SK-N-SH treated with all-trans-retinoic acid at 6 μM for 48 hours (cell line): ENCODE results near the gene CNGA3.

Experiments
- ATAC-seq: fragments of 200-7000 bp; cut with Tn5 transposase; 3 replicates; pipeline ENCODE4 v1.9.1; 2020; ENCODE audit warnings: mild to moderate bottlenecking, moderate library complexity
- ARNTL ChIP-seq: fragments of 450-650 bp; formaldehyde crosslinking; IDR thresholded peaks from 2 replicates; pipeline ENCODE4 v1.5.0; 2020; ENCODE audit warnings: low read depth, mild to moderate bottlenecking, moderate library complexity, borderline replicate concordance
- BACH2 ChIP-seq: fragments of 250-450 bp; sonication (Bioruptor Pico); IDR thresholded peaks from 2 replicates; pipeline ENCODE4 v1.9.0; 2021; ENCODE audit warnings: mild to moderate bottlenecking, borderline replicate concordance
- CSDC2 ChIP-seq: fragments of 250-450 bp; sonication (Bioruptor Pico); IDR thresholded peaks from 2 replicates; pipeline ENCODE4 v1.5.0; 2020; ENCODE audit warnings: mild to moderate bottlenecking, moderate library complexity
- GLIS3 ChIP-seq: fragments of 250-450 bp; sonication (Bioruptor Pico); IDR thresholded peaks from 2 replicates; pipeline ENCODE4 v1.5.0; 2020; ENCODE audit warnings: mild to moderate bottlenecking, moderate library complexity
- OSR1 ChIP-seq: fragments of 250-450 bp; sonication (Bioruptor Pico); IDR thresholded peaks from 2 replicates; pipeline ENCODE4 v1.8.0; 2022; ENCODE audit warnings: moderate library complexity, mild to moderate bottlenecking, inconsistent platforms
- PATZ1 ChIP-seq: fragments of 250-450 bp; sonication (Bioruptor Pico); IDR thresholded peaks from 2 replicates; pipeline ENCODE4 v1.8.0; 2020; ENCODE audit warnings: mild to moderate bottlenecking, moderate library complexity, borderline replicate concordance
- POU6F1 ChIP-seq: fragments of 250-450 bp; sonication (Bioruptor Pico); IDR thresholded peaks from 2 replicates; pipeline ENCODE4 v1.8.0; 2021; ENCODE audit warnings: low read depth, mild to moderate bottlenecking, moderate library complexity, borderline replicate concordance
- RARB ChIP-seq: fragments of 250-450 bp; sonication (Bioruptor Pico); IDR thresholded peaks from 2 replicates; pipeline ENCODE4 v1.8.0; 2021; ENCODE audit warnings: mild to moderate bottlenecking, moderate library complexity
- SNAI2 ChIP-seq: fragments of 250-450 bp; sonication (Bioruptor Pico); IDR thresholded peaks from 2 replicates; pipeline ENCODE4 v1.5.0; 2020; ENCODE audit warnings: mild to moderate bottlenecking, moderate library complexity
- TCF4 ChIP-seq: fragments of 250-450 bp; sonication (Bioruptor Pico); IDR thresholded peaks from 2 replicates; pipeline ENCODE4 v1.8.0; 2021; ENCODE audit warnings: mild to moderate bottlenecking, moderate library complexity, borderline replicate concordance
- TOX ChIP-seq: fragments of 250-450 bp; sonication (Bioruptor Pico); IDR thresholded peaks from 2 replicates; pipeline ENCODE4 v1.8.0; 2021; ENCODE audit warnings: mild to moderate bottlenecking, moderate library complexity, borderline replicate concordance
- ZFP3 ChIP-seq: fragments of 250-450 bp; sonication (Bioruptor Pico); IDR thresholded peaks from 2 replicates; pipeline ENCODE4 v1.5.0; 2020; ENCODE audit warnings: mild to moderate bottlenecking, moderate library complexity
- ZFP30 ChIP-seq: fragments of 450-650 bp; formaldehyde crosslinking; IDR thresholded peaks from 2 replicates; pipeline ENCODE4 v1.5.0; 2022; ENCODE audit warnings: mild to moderate bottlenecking, moderate library complexity
- ZNF565 ChIP-seq: fragments of 450-650 bp; formaldehyde crosslinking; conservative IDR thresholded peaks from 2 replicates; pipeline ENCODE4 v1.5.0; 2020; ENCODE audit warnings: low read depth, mild to moderate bottlenecking, moderate library complexity
- ZNF70 ChIP-seq: fragments of 450-650 bp; formaldehyde crosslinking; IDR thresholded peaks from 2 replicates; pipeline ENCODE4 v1.5.0; 2020; ENCODE audit warnings: mild to moderate bottlenecking, moderate library complexity
- ZNF8 ChIP-seq: fragments of 450-650 bp; formaldehyde crosslinking; IDR thresholded peaks from 2 replicates; pipeline ENCODE4 v1.5.0; 2020; ENCODE audit warnings: mild to moderate bottlenecking, moderate library complexity
- TF ChIP-seq, protein P1 (sequence below): fragments of 250-450 bp; sonication (Bioruptor Pico); IDR thresholded peaks from 2 replicates; pipeline ENCODE4 v1.5.0; 2020; ENCODE audit warnings: mild to moderate bottlenecking, moderate library complexity
- TF ChIP-seq, protein P2 (sequence below): fragments of 250-450 bp; sonication (Bioruptor Pico); IDR thresholded peaks from 2 replicates; pipeline ENCODE4 v1.5.1; 2020; ENCODE audit warnings: low read depth, mild to moderate bottlenecking, moderate library complexity
- TF ChIP-seq, protein P3 (sequence below): fragments of 250-450 bp; sonication (Bioruptor Pico); IDR thresholded peaks from 2 replicates; pipeline ENCODE4 v1.5.1; 2021; ENCODE audit warnings: mild to moderate bottlenecking, moderate library complexity

CNGA3 gene

GRCh38 chr2:98388601-98389250, 42.5 kb downstream of the CNGA3 start (continued):
- TF ChIP-seq, protein P1, sequence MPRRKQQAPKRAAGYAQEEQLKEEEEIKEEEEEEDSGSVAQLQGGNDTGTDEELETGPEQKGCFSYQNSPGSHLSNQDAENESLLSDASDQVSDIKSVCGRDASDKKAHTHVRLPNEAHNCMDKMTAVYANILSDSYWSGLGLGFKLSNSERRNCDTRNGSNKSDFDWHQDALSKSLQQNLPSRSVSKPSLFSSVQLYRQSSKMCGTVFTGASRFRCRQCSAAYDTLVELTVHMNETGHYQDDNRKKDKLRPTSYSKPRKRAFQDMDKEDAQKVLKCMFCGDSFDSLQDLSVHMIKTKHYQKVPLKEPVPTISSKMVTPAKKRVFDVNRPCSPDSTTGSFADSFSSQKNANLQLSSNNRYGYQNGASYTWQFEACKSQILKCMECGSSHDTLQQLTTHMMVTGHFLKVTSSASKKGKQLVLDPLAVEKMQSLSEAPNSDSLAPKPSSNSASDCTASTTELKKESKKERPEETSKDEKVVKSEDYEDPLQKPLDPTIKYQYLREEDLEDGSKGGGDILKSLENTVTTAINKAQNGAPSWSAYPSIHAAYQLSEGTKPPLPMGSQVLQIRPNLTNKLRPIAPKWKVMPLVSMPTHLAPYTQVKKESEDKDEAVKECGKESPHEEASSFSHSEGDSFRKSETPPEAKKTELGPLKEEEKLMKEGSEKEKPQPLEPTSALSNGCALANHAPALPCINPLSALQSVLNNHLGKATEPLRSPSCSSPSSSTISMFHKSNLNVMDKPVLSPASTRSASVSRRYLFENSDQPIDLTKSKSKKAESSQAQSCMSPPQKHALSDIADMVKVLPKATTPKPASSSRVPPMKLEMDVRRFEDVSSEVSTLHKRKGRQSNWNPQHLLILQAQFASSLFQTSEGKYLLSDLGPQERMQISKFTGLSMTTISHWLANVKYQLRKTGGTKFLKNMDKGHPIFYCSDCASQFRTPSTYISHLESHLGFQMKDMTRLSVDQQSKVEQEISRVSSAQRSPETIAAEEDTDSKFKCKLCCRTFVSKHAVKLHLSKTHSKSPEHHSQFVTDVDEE (CRISPR knock-in tag): no peak
- TF ChIP-seq, protein P2, sequence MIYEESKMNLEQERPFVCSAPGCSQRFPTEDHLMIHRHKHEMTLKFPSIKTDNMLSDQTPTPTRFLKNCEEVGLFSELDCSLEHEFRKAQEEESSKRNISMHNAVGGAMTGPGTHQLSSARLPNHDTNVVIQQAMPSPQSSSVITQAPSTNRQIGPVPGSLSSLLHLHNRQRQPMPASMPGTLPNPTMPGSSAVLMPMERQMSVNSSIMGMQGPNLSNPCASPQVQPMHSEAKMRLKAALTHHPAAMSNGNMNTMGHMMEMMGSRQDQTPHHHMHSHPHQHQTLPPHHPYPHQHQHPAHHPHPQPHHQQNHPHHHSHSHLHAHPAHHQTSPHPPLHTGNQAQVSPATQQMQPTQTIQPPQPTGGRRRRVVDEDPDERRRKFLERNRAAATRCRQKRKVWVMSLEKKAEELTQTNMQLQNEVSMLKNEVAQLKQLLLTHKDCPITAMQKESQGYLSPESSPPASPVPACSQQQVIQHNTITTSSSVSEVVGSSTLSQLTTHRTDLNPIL (CRISPR knock-in tag): no peak
- TF ChIP-seq ZNF8: no peak

GRCh38 chr2:98389251-98389605, 43.0 kb downstream of the CNGA3 start:
- TF ChIP-seq POU6F1 (CRISPR knock-in tag) (no peak), ZFP3 (CRISPR knock-in tag) (no peak)
- ATAC-seq: no peak

DNA sequence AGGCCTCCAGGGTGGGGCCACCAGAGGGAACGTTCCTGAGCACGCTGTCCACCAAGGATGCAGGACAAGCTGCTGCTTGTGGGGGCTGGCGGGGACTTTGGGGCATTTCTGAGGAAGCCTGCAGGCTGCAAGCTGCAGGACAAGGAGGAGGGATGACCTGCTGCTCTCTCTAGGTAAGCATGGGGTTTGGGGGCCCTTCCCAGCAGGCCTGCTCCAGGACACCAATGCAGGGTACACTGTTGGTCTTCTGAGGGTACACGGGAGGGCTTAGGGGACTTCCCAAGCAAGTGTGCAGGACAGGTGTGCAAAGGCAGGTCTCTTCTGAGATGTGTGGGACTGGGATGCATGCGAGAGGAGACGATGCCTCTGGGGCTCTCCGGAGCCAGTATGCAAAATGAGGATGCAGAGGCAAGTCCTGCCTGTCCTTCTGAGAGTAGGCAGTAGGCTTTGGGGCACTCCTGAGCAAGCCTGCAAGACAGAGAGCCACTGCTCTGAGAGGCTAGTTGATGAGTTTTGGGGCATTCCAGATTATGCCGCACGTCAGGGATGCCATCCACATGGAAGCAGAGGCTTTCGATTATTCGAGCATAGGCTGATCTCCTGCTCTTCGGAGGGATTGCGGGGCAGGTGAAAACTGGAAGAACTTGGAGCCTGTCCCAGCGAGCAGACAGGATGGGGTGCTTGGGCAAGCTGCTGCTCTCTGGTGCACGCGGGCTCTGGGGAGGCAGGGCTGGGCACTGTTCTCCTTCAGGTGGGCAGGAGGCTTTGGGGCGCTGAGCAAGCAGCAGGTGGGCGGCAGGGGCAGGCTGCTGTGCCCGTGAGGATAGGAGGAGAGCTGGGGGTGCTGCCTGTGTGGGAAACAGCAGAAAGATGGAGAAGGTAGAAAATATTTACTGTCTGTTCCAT, 44.6 kb downstream of the CNGA3 start:
- ATAC-seq: no peak
- TF ChIP-seq OSR1: no peak
- TF ChIP-seq ARNTL (CRISPR knock-in tag): no peak
- TF ChIP-seq, protein P3, sequence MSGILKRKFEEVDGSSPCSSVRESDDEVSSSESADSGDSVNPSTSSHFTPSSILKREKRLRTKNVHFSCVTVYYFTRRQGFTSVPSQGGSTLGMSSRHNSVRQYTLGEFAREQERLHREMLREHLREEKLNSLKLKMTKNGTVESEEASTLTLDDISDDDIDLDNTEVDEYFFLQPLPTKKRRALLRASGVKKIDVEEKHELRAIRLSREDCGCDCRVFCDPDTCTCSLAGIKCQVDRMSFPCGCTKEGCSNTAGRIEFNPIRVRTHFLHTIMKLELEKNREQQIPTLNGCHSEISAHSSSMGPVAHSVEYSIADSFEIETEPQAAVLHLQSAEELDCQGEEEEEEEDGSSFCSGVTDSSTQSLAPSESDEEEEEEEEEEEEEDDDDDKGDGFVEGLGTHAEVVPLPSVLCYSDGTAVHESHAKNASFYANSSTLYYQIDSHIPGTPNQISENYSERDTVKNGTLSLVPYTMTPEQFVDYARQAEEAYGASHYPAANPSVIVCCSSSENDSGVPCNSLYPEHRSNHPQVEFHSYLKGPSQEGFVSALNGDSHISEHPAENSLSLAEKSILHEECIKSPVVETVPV (CRISPR knock-in tag): no peak
- TF ChIP-seq GLIS3 (CRISPR knock-in tag): no peak
- TF ChIP-seq ZFP30: no peak
- TF ChIP-seq CSDC2 (CRISPR knock-in tag): no peak
- no peak for TF ChIP-seq ZNF565 (CRISPR knock-in tag)
- TF ChIP-seq TCF4 (CRISPR knock-in tag): no peak
- TF ChIP-seq, protein P2 (CRISPR knock-in tag): no peak
- no peak for TF ChIP-seq ZFP3 (CRISPR knock-in tag)
- TF ChIP-seq TOX (CRISPR knock-in tag): no peak
- no peak for TF ChIP-seq PATZ1
- no peak for TF ChIP-seq RARB
- no peak for TF ChIP-seq POU6F1 (CRISPR knock-in tag)
- no peak for TF ChIP-seq BACH2
- TF ChIP-seq SNAI2: no peak
- TF ChIP-seq, protein P1 (CRISPR knock-in tag): no peak
- TF ChIP-seq ZNF70 (CRISPR knock-in tag): no peak
